Loucy (cell line): ENCODE measurements around the gene MAP7D3.

Experiments used
- H2AFZ ChIP-seq: fragments of 200-600 bp; sonication (generic); 2 replicates; pipeline ENCODE4 v1.6.0; 2016; ENCODE audit warnings: antibody characterized with exemption, mild to moderate bottlenecking, low read length, moderate library complexity
- H3F3A ChIP-seq: fragments of 200-600 bp; 2 replicates; pipeline ENCODE4 v1.6.0; 2016; ENCODE audit warnings: antibody characterized with exemption, low read depth, mild to moderate bottlenecking
- H3K27me3 ChIP-seq: fragments of 200-600 bp; sonication (generic); 2 replicates; pipeline ENCODE4 v1.6.1; 2014; ENCODE audit warnings: low read length, mild to moderate bottlenecking; ENCODE audit not compliant: insufficient read depth, poor library complexity, severe bottlenecking
- H3K36me3 ChIP-seq: fragments of 200-600 bp; sonication (generic); 2 replicates; pipeline ENCODE4 v1.6.1; 2016; ENCODE audit warnings: low read length; ENCODE audit not compliant: insufficient read depth
- H3K4me1 ChIP-seq: fragments of 200-600 bp; sonication (generic); 2 replicates; pipeline ENCODE4 v1.5.1; 2014; ENCODE audit warnings: low read length, mild to moderate bottlenecking; ENCODE audit not compliant: insufficient read depth, poor library complexity, severe bottlenecking
- H3K4me2 ChIP-seq: fragments of 200-600 bp; sonication (generic); 2 replicates; pipeline ENCODE4 v1.6.0; 2014; ENCODE audit warnings: antibody characterized with exemption, low read length, low read depth, mild to moderate bottlenecking; ENCODE audit not compliant: poor library complexity, severe bottlenecking
- H3K4me3 ChIP-seq: fragments of 200-600 bp; sonication (generic); 2 replicates; pipeline ENCODE4 v1.5.1; 2014; ENCODE audit warnings: low read length, mild to moderate bottlenecking, mixed read lengths; ENCODE audit not compliant: poor library complexity, severe bottlenecking
- H3K79me2 ChIP-seq: fragments of 200-600 bp; sonication (generic); 2 replicates; pipeline ENCODE4 v1.6.1; 2014; ENCODE audit warnings: low read length; ENCODE audit not compliant: insufficient read depth
- H3K9ac ChIP-seq: fragments of 200-600 bp; sonication (generic); 2 replicates; pipeline ENCODE4 v1.6.0; 2014; ENCODE audit warnings: mild to moderate bottlenecking, low read depth, low read length, moderate library complexity; ENCODE audit not compliant: poor library complexity, severe bottlenecking
- H3K9me2 ChIP-seq: fragments of 200-600 bp; sonication (generic); replicated peaks from 2 replicates; pipeline ENCODE4 v1.6.1; 2016; ENCODE audit warnings: low read depth, low read length, mixed read lengths
- H3K9me3 ChIP-seq: fragments of 200-600 bp; sonication (generic); 2 replicates; pipeline ENCODE4 v1.6.1; 2014; ENCODE audit warnings: mild to moderate bottlenecking, antibody characterized with exemption, low read length, low read depth; ENCODE audit not compliant: insufficient read depth
- H4K20me1 ChIP-seq: fragments of 200-600 bp; sonication (generic); 2 replicates; pipeline ENCODE4 v1.6.0; 2014; ENCODE audit warnings: antibody characterized with exemption, low read length, mild to moderate bottlenecking; ENCODE audit not compliant: insufficient read depth, poor library complexity, severe bottlenecking
- EZH2phosphoT487 ChIP-seq: fragments of 200-600 bp; IDR thresholded peaks from 2 replicates; pipeline ENCODE4 v1.6.1; 2018; ENCODE audit warnings: antibody characterized with exemption, mild to moderate bottlenecking, moderate library complexity, borderline replicate concordance
- TF ChIP-seq, protein P1 (sequence below): fragments of 200-600 bp; sonication (generic); conservative IDR thresholded peaks from 2 replicates; pipeline ENCODE4 v1.5.1; 2014; ENCODE audit warnings: mild to moderate bottlenecking, antibody characterized with exemption, low read length

MAP7D3 gene

DNA sequence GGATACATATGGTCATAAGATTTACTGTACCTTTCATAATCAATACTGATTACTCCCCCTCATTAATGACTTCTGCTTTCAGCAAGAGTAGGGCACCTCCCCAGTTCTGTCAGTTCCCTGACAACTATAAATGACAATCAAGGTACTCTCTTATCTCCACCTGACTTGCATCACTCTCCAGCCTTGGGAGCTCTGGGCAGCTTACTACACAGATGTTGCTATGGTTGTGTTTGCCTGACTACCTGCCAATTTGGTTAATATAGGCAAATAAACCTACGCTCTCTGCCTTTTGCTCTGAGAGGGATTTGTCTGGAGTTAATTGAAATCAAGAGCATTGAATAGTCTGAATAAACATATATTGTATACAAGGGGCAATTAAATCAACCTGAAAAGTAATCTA, 22.8 kb upstream of the MAP7D3 start:
- H3K79me2 ChIP-seq: no peaks in the 10 kb centered on the region
- H4K20me1 ChIP-seq: no peaks in the 10 kb centered on the region
- TF ChIP-seq EZH2phosphoT487: no peak
- TF ChIP-seq, protein P1, sequence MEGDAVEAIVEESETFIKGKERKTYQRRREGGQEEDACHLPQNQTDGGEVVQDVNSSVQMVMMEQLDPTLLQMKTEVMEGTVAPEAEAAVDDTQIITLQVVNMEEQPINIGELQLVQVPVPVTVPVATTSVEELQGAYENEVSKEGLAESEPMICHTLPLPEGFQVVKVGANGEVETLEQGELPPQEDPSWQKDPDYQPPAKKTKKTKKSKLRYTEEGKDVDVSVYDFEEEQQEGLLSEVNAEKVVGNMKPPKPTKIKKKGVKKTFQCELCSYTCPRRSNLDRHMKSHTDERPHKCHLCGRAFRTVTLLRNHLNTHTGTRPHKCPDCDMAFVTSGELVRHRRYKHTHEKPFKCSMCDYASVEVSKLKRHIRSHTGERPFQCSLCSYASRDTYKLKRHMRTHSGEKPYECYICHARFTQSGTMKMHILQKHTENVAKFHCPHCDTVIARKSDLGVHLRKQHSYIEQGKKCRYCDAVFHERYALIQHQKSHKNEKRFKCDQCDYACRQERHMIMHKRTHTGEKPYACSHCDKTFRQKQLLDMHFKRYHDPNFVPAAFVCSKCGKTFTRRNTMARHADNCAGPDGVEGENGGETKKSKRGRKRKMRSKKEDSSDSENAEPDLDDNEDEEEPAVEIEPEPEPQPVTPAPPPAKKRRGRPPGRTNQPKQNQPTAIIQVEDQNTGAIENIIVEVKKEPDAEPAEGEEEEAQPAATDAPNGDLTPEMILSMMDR: no peak
- no peaks in the 10 kb centered on the region for H3K9me2 ChIP-seq
- peaks cover 10% of the 10 kb centered on the region for H3K4me1 ChIP-seq
- no peaks in the 10 kb centered on the region for H3K9me3 ChIP-seq
- H3K4me3 ChIP-seq: no peak overlapping the region
- H3K4me2 ChIP-seq: no peak overlapping the region
- no peak overlapping the region for H3K9ac ChIP-seq
- no peaks in the 10 kb centered on the region for H3K27me3 ChIP-seq
- H3F3A ChIP-seq: no peaks in the 10 kb centered on the region
- no peak overlapping the region for H2AFZ ChIP-seq
- no peaks in the 10 kb centered on the region for H3K36me3 ChIP-seq

- Histone ChIP-seq H3K4me1 (peaks cover 10% of the 10 kb centered on the region), H3K9ac (no peak overlapping the region), H3K4me3 (no peak overlapping the region), H3K36me3 (no peaks in the 10 kb centered on the region), H3F3A (no peaks in the 10 kb centered on the region), H3K4me2 (no peak overlapping the region), H2AFZ (no peak overlapping the region), H4K20me1 (no peaks in the 10 kb centered on the region), H3K9me3 (no peaks in the 10 kb centered on the region), H3K79me2 (no peaks in the 10 kb centered on the region), H3K9me2 (no peaks in the 10 kb centered on the region), H3K27me3 (no peaks in the 10 kb centered on the region)
- TF ChIP-seq EZH2phosphoT487: no peak
- TF ChIP-seq, protein P1: peak; percentile 32
Measured at GRCh38 chrX:136272325-136272724, 21.1 kb upstream of the MAP7D3 start.

GRCh38 chrX:136271300-136271699, 20.1 kb upstream of the MAP7D3 start:
- Histone ChIP-seq H3K4me1 (peaks cover 10% of the 10 kb centered on the region), H3K36me3 (no peaks in the 10 kb centered on the region), H3K79me2 (no peaks in the 10 kb centered on the region), H3K4me3 (peak overlapping the region; percentile 32), H3K9me2 (no peaks in the 10 kb centered on the region), H3K4me2 (peak overlapping the region; percentile 64), H3F3A (no peaks in the 10 kb centered on the region), H3K9me3 (no peaks in the 10 kb centered on the region), H4K20me1 (no peaks in the 10 kb centered on the region), H2AFZ (peak overlapping the region; percentile 45; the same call in 1 of the 2 replicates), H3K9ac (peak overlapping the region; percentile 39), H3K27me3 (no peaks in the 10 kb centered on the region)
- no peak for TF ChIP-seq EZH2phosphoT487
- TF ChIP-seq, protein P1: no peak
